Endothelial cell of umbilical vein (primary cell): ENCODE results near the gene SPDEF.

ENCODE experiments used
- CTCF ChIP-seq, 2 donors: IDR thresholded peaks; 1 replicate in 1 of 2; 2 replicates in 1 of 2; pipeline ENCODE4 v1.5.1; 2011; ENCODE audit warnings: low read length in 2 of 2, mild to moderate bottlenecking in 2 of 2, moderate library complexity in 2 of 2, control low read depth in 1 of 2, inconsistent platforms in 1 of 2, low read depth in 1 of 2; ENCODE audit not compliant: insufficient read depth in 1 of 2; ENCODE audit errors: extremely low read depth in 1 of 2
- EZH2 ChIP-seq: IDR thresholded peaks from 2 replicates; pipeline ENCODE4 v1.6.1; 2012; ENCODE audit warnings: borderline replicate concordance, low read depth, mild to moderate bottlenecking, moderate library complexity, low read length, inconsistent platforms; ENCODE audit not compliant: severe bottlenecking
- JUN ChIP-seq: IDR thresholded peaks from 2 replicates; pipeline ENCODE4 v1.6.1; 2011; ENCODE audit warnings: borderline replicate concordance, low read depth; ENCODE audit not compliant: insufficient read length, insufficient read depth

GRCh38 chr6:34520645-34521462 lies 35.3 kb downstream of the SPDEF start:
- TF ChIP-seq EZH2 (no peak), CTCF (IDR thresholded peaks at IDR 0.05; ENCODE audit: extremely low read depth in 1 of 2, insufficient read depth in 1 of 2, low read depth in 1 of 2, low read length in 2 of 2) (no peak), JUN (no peak)
